H1 (cell line): Measurements from ENCODE around the gene ADGRV1. TPM values are rescaled to one million over a fixed set of nuclear protein-coding genes. Genes with fewer than 3 reads are reported as not detected.

Source experiments
- CHD7 ChIP-seq: fragments of 300-600 bp; sonication (generic); IDR thresholded peaks from 2 replicates; pipeline ENCODE4 v1.7.1; 2012; ENCODE audit warnings: low read length, moderate library complexity, mild to moderate bottlenecking, inconsistent platforms; ENCODE audit not compliant: insufficient replicate concordance
- CREB1 ChIP-seq: IDR thresholded peaks from 2 replicates; pipeline ENCODE4 v1.6.1; 2012; ENCODE audit warnings: inconsistent platforms
- EGR1 ChIP-seq: IDR thresholded peaks from 2 replicates; pipeline ENCODE4 v1.6.1; 2011; ENCODE audit warnings: low read depth, low read length, borderline replicate concordance
- JUN ChIP-seq: IDR thresholded peaks from 2 replicates; pipeline ENCODE4 v1.6.1; 2011; ENCODE audit warnings: low read depth, mild to moderate bottlenecking, improper control_type of control experiment, low read length
- RXRA ChIP-seq: IDR thresholded peaks from 2 replicates; pipeline ENCODE4 v1.6.1; 2011; ENCODE audit warnings: low read depth, mild to moderate bottlenecking, low read length, moderate library complexity; ENCODE audit not compliant: insufficient read depth
- TEAD4 ChIP-seq: IDR thresholded peaks from 2 replicates; pipeline ENCODE4 v1.6.1; 2012; ENCODE audit warnings: low read depth, low read length, inconsistent platforms, mixed read lengths
- YY1 ChIP-seq: IDR thresholded peaks from 2 replicates; pipeline ENCODE4 v1.6.1; 2011; ENCODE audit warnings: low read depth, mild to moderate bottlenecking, low read length
- polyA plus RNA-seq, 7 experiments: library from polyadenylated mRNA; depleted of rRNA in 3 of 7; stranded (reverse) in 5 of 7; unstranded in 2 of 7; fragments of >200 nt in 5 of 7; fragments of 200-250 nt in 2 of 7; gene quantifications; 1 replicate in 5 of 7; 2 replicates in 1 of 7; 4 replicates in 1 of 7; pipeline versions ENCODE4 v1.2.1 to v1.2.3, GENCODE V29; 2011 to 2013; ENCODE audit warnings: missing spikeins in 2 of 7, mixed read lengths in 2 of 7
- total RNA-seq: library from RNA; stranded (reverse); fragmentation: NEBNext Ultra II Directional; extraction: Animal tissue kit (Norgen Biotek cat#: 25700); gene quantifications from 2 replicates; pipeline ENCODE4 v1.2.1, GENCODE V29; 2021

ADGRV1 gene
- total and polyA plus RNA-seq, 2 of the 8 experiments (the other 6 are each of a cell fraction or from before 2014, with no cell fraction given): 53.1 to 62.2 TPM

DNA sequence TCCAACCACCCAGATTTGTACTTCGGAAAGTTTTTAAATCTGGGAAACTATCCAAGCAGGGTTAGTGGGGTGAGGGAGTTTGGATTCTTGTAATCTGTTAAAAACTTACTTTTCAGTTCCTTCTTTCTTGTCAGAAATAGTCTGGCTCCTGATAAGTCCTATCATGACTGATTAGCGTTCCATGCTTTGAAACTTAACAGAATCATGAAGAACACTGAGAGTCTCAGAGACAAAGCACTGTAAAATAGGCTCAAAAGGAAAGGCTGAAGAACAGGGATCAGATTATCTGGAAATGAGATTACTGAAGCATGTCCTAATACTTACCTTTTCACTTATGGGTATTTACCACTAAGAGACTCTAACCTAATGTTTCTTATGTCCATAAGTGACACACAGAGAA is 582.1 kb downstream of the ADGRV1 start (continued):
- TF ChIP-seq CHD7 (no peak), EGR1 (no peak), JUN (no peak), YY1 (no peak), RXRA (no peak), TEAD4 (no peak), CREB1 (no peak)
